Embryonic facial prominence (tissue), 1 donor: ENCODE measurements around the gene CORO7.
"Not testable (repeated sequence)": the region's sequence is repeated elsewhere in the genome, so short reads cannot be mapped to it uniquely, and the experiment has no call there.

Experiments used
- DNase-seq: peaks from one replicate; pipeline ENCODE4 v3.0.0-alpha.2; 2016; ENCODE audit errors: extremely low spot score

Gene CORO7

DNA sequence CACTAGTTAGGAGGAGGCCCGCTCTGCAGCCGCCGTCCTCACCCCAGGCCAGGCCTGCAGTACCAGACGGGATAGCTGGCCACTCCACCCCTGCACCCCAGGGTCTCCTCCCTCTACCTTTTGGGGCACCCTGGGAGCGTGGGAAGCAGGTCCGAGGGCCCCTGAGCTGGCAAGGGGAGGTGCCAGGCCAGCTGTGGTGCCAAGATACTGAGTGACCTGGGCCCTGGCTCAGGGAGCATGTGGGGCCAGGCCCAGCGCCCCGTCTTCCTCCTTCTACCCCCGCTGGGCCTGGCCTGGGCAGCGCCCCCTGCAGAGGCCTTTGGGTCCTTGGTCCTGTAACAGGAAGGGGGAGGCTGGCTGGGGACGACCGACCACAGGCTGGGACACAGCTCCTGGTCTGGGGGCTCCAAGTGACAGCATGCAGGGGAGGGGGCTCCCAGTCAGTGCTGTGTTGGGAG, 78.2 kb downstream of the CORO7 start:
- no peak for DNase-seq

GRCh38 chr16:4337540-4338088, 78.8 kb downstream of the CORO7 start:
- no peak for DNase-seq

DNA sequence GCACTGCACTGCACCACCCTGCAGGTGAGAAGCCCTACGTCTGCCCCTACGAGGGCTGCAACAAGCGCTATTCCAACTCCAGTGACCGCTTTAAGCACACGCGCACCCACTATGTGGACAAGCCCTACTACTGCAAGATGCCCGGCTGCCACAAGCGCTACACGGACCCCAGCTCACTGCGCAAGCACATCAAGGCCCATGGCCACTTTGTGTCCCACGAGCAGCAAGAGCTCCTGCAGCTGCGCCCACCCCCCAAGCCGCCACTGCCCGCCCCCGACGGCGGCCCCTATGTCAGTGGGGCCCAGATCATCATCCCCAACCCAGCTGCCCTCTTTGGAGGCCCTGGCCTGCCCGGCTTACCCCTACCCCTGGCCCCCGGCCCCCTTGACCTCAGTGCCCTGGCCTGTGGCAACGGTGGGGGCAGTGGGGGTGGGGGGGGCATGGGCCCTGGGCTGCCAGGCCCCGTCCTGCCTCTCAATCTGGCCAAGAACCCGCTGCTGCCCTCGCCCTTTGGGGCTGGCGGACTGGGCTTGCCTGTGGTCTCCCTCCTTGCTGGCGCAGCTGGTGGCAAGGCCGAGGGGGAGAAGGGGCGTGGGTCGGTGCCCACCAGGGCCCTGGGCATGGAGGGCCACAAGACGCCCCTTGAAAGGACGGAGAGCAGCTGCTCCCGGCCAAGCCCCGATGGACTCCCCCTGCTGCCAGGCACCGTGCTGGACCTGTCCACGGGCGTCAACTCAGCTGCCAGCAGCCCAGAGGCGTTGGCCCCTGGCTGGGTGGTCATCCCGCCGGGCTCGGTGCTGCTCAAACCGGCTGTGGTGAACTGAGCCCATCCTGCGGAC, 79.5 kb downstream of the CORO7 start:
- DNase-seq, result no peak

DNA sequence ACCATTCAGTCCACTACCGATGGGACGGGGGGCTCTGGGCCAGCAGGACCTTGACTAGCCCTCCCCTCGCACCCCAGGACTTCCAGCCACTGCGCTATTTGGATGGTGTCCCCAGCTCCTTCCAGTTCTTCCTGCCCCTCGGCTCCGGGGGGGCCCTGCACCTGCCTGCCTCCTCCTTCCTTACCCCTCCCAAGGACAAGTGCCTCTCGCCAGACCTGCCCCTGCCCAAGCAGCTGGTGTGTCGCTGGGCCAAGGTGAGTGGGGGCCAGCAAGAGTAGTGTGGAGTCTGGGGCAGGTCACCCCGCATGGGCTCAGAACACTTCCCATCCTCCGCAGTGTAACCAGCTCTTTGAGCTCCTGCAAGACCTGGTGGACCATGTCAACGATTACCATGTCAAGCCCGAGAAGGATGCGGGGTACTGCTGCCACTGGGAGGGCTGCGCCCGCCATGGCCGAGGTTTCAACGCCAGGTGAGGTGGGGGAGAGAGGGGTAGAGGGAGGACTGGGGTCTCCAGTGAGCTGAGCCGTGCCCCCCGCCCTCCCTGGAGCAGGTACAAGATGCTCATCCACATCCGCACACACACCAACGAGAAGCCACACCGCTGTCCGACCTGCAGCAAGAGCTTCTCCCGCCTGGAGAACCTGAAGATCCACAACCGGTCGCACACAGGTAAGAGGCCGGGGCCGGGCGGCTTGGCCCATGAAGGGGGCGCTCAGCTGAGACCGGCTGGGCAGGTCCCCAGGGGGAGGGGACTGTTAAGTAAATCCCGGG, 81.5 kb downstream of the CORO7 start:
- DNase-seq, result no peak

DNA sequence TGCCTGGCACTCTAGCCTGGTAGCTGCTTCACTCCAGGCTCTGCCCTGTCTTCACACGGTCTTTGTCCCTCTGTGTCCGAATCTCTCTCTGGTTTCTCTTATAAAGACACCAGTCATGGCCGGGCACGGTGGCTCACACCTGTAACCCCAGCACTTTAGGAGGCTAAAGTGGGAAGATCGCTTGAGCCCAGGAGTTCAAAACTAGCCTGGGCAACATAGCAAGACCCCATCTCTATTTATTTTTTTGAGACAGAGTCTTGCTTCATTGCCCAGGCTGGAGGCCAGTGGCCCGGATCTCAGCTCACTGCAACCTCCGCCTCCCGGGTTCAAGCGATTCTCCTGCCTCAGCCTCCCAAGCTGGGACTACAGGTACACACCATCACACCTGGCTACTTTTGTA, 82.7 kb downstream of the CORO7 start:
- not testable (repeated sequence) for DNase-seq

- no peak for DNase-seq
Observed at GRCh38 chr16:4333308-4333638, 83.1 kb downstream of the CORO7 start.

DNA sequence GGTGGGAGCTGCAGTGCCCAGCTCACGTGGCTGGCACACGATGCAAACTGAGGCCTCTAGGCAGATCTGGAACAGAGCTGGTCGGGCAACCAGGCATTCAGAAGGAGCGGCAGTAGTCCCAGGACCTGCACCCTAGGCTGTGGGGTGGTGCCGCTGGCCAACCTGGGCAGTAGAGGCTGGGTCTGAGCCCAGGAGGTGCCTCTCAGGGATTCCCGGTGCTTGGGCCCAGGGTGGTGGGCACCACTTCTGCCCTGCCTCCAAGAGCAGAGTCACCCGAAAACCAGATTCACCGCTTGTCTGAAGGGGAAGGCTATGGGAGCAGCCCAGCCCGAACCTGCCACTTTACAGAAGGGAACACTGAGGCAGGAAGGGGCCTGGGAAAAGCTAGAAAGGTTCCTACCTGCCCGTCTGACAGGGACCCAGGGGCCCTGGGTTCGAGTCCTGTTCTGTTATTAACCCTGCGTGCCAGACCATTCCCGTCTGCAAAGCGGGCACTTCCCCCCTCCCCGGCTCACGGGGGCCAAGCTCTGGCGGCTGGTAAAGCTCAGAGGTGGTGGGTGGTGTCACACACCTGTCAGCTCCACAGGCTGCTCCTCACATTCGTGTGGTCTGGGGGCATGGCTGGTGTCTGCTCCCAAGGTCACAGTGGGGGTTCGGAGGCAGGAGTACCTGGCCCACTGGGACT, 83.6 kb downstream of the CORO7 start:
- no peak for DNase-seq

DNA sequence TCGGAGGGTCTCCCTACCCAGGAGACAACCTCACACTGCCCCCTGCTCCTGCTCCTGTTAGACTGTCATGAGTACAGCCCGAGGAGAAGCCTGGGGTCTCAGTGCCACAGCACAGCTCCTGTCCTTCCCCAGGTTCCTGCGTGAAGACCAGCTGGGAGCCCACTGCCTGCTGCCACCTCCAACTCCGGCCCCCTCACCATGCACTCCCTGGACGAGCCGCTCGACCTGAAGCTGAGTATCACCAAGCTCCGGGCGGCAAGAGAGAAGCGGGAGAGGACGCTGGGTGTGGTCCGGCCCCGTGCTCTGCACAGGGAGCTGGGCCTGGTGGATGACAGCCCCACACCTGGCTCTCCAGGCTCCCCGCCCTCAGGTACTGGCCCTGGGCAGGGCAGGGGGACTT, 84.3 kb downstream of the CORO7 start:
- no peak for DNase-seq

DNA sequence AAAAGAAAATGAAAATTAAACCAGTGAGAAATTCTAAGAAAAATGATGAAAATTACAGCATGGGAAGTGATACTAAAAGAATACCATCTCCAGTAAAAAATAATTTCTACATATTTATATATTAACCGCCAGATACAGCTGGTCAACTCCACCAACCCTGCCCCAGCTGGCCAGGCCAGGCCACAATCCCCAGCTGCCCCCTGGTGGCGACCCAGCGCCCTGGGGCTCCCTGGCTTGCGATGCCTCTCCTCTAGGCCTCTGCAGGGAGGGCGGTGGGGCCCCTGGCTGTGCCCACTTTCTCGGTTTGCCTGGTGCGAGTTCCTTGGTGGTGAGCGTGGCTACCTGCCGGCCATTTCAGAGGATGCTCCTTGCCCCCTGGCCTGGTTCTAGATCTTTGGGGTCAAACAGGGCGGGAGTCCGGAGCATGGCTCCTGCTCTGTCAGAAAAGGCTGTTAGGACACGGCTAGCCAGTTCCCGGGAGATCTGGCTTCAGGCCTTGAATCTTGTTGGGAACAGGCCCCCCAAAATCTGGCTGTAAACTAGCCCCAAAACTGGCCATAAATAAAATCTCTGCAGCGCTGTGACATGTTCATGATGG, 86.0 kb downstream of the CORO7 start:
- DNase-seq, result no peak

DNA sequence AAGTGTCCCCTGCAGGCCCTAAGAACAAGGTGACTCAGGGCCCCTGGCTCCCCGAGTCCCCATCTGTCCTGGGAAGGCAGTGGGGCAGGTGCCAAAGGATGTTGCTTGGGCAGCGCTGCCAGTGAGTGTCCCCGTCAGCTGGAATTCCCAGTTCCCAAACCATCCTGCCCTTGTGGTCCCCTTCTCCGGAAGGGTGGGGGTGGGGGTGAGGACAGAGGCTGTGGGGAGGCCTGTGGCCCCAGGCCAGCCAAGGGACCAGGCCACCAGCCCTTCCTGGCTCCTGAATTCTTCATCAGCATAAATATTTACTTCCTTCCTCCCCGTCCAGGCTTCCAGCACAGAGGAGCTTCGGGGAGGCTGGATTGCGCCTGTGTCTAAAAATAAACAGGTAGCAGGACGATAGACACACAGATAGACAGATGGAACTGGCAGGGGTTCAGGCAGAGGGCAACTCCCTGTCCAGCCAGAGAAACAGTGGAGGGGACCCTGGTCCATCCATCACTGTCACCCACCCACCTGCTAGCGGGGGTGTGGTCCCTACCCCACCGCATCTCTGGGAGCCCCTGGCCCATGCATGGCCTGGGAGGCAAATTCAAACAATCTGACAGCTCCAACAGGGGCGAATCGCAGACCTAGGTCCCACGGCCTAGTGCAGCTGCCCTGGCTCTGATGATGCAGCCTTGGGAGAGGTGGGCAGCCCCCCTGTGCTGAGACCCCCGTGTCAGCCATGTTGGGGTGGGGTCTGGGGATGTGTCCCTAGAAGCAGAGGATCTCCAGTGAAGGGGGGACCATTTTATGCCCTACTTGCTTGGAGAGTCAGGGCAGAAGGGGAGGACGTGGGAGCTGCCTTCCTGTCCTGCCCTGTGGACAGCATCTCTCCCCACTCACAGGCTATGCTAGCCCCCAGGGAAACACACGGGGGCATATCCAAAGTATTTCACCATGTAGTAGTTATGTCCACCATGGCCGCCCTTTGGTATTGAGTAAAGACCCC, 87.3 kb downstream of the CORO7 start:
- DNase-seq, result no peak

DNA sequence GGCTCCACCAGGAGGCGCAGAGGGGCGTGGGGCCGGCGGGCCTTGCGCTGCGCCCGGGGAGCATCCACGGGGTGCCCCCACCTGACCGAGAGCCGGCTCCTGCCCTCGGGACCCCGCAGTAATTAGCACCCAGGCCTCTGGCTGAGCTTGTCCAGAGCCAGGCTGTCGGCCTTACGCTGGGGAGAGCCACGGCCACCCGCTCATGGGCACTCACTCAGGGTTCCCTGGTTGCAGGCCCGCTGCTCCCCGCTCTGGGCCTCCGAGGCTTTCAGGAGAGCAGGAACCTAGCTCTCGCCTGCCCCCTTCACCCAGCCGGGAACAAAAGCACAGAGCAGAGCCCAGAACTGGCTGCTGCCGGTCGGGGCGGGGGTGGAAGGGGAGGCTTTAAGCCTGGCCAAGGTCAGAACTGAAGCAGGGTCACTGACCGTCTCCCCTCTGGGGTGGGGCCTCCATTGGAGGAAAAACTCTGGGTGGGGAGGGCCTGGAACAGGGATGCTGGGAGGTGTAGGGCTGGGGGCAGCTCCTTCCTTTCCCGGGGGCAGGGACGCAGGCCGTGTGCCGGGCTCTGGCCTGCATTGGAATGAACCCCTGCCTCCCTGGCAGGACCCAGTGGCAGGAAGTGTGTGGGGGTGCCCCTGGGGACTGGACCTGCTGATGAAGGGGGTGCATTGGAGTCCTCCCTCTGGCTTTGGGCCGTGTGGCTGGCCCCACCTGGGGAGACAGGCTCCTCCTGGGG, 88.2 kb downstream of the CORO7 start:
- peak; percentile 45 for DNase-seq

DNA sequence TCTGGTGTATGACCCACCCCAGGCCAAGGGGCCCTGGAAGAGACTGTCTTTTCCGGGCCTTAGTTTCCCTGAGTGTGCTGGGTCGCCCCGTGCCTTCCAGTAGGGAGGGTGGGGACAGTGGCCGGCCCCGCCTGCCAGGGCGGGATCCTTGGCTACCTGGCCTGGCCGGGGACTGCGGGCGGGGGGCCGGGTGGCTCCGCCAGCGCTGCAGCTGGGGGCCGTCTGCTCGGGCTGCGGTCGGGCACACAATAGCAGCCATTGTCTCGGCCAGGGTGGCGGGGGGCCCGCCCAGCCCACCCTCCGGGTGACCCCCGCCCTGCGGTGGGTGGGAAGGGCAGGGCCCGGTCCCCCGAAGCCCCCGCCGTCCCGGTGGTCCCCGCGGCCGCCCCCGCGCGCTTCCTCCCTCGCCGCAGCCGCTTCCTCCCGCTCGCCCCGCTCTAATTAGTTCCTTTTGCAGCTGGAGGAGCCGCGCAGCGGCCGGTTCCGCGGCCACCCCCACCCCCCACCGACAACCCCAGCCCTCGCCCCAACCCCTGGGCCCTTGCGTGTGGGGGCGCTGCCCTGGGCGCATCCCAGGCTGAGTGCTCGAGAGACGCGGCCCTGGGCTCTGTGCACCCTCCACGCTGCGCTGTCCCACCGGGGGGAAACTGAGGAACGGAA, 88.9 kb downstream of the CORO7 start:
- DNase-seq, result no peak

DNA sequence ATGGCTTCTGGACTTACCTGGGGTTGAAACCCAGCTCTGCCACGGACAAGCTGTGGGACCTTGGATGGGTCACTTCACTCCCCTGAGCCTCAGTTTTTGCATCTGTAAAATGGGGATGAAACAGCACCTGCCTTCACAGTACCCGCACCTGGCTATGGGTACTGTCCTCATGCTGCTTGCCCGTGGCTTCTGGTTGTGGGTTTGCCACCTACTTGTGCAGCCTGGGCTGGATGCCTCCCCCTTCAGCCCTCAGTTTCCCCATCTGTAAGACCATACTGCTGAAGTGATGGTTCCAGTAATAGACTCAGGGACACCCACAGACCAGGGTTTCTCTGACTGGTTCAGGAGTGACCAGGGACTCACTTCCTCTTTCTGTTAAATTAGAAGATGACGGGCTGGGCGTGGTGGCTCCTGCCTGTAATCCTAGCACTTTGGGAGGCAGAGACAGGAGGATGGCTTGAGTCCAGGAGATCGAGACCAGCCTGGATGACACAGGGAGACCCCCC, 91.1 kb downstream of the CORO7 start:
- no peak for DNase-seq

GRCh38 chr16:4324492-4325252, 91.7 kb downstream of the CORO7 start:
- DNase-seq, result no peak

- no peak for DNase-seq
Observed at GRCh38 chr16:4323845-4324488, 92.4 kb downstream of the CORO7 start.

- DNase-seq, result no peak
Observed at GRCh38 chr16:4323071-4323844, 93.1 kb downstream of the CORO7 start.
